Liver (tissue), 9 donors: Measurements from ENCODE around the gene CD46. TPM values are rescaled to one million over a fixed set of nuclear protein-coding genes. Genes with fewer than 3 reads are reported as not detected.
A peak's percentile ranks its signal among the peaks of the same experiment; 100 is the strongest.

Experiments
- DNase-seq: peaks from one replicate; pipeline ENCODE4 v3.0.0-alpha.2; 2017; ENCODE audit warnings: low spot score
- H3K27ac ChIP-seq, 2 donors: one replicate each; pipeline ENCODE4 v1.7.0; 2013; ENCODE audit warnings: inconsistent platforms in 2 of 2, low read length in 2 of 2, control low read depth in 1 of 2, low read depth in 1 of 2, mild to moderate bottlenecking in 1 of 2
- H3K27me3 ChIP-seq, 4 donors: one replicate each; pipeline versions ENCODE4 v1.6.1 to v1.7.0; 2013; ENCODE audit warnings: low read length in 3 of 4, inconsistent platforms in 1 of 4, mild to moderate bottlenecking in 1 of 4, moderate library complexity in 1 of 4; ENCODE audit not compliant: control insufficient read depth in 4 of 4, insufficient read depth in 4 of 4
- H3K36me3 ChIP-seq, 4 donors: one replicate each; pipeline versions ENCODE4 v1.6.1 to v1.7.0; 2013; ENCODE audit warnings: low read length in 3 of 4, mild to moderate bottlenecking in 3 of 4, low read depth in 1 of 4, moderate library complexity in 1 of 4; ENCODE audit not compliant: control insufficient read depth in 4 of 4, insufficient read depth in 3 of 4
- H3K4me1 ChIP-seq, 4 donors: one replicate each; pipeline versions ENCODE4 v1.6.1 to v1.7.0; 2013; ENCODE audit warnings: low read length in 3 of 4, mild to moderate bottlenecking in 3 of 4, moderate library complexity in 1 of 4; ENCODE audit not compliant: control insufficient read depth in 4 of 4, insufficient read depth in 4 of 4
- H3K4me3 ChIP-seq, 3 donors: one replicate each; pipeline versions ENCODE4 v1.6.1 to v1.7.0; 2013; ENCODE audit warnings: low read length in 3 of 3, control low read depth in 1 of 3, low read depth in 1 of 3, mild to moderate bottlenecking in 1 of 3
- H3K9ac ChIP-seq, 2 donors: one replicate each; pipeline ENCODE4 v1.7.0; 2013; ENCODE audit warnings: low read length in 2 of 2, mild to moderate bottlenecking in 2 of 2, moderate library complexity in 2 of 2, control low read depth in 1 of 2, low read depth in 1 of 2
- H3K9me3 ChIP-seq, 4 donors: one replicate each; pipeline versions ENCODE4 v1.6.1 to v1.7.0; 2013; ENCODE audit warnings: low read length in 3 of 4; ENCODE audit not compliant: control insufficient read depth in 4 of 4
- ATF3 ChIP-seq: IDR thresholded peaks from 2 replicates; pipeline ENCODE4 v1.6.1; 2016; ENCODE audit warnings: antibody characterized with exemption
- CTCF ChIP-seq: fragments of 150-350 bp; IDR thresholded peaks from 2 replicates; pipeline ENCODE4 v1.5.1; 2017; ENCODE audit warnings: improper control_type of control experiment, low read depth, low read length; ENCODE audit not compliant: missing input control
- EGR1 ChIP-seq, 2 donors: IDR thresholded peaks; 2 replicates each; pipeline ENCODE4 v1.6.1; 2016 to 2018; ENCODE audit warnings: antibody characterized with exemption in 2 of 2, low read depth in 2 of 2
- FOXA1 ChIP-seq: IDR thresholded peaks from 2 replicates; pipeline ENCODE4 v1.6.1; 2016; ENCODE audit warnings: antibody characterized with exemption
- FOXA2 ChIP-seq: IDR thresholded peaks from 2 replicates; pipeline ENCODE4 v1.6.1; 2016; ENCODE audit warnings: antibody characterized with exemption
- GABPA ChIP-seq, 2 donors: IDR thresholded peaks in 1 of 2; conservative IDR thresholded peaks in 1 of 2; 2 replicates each; pipeline ENCODE4 v1.6.1; 2016; ENCODE audit warnings: antibody characterized with exemption in 2 of 2, mild to moderate bottlenecking in 1 of 2, moderate library complexity in 1 of 2
- HNF4A ChIP-seq, 2 donors: conservative IDR thresholded peaks; 2 replicates each; pipeline ENCODE4 v1.6.1; 2016; ENCODE audit warnings: antibody characterized with exemption in 2 of 2, mild to moderate bottlenecking in 2 of 2
- HNF4G ChIP-seq: IDR thresholded peaks from 2 replicates; pipeline ENCODE4 v1.6.1; 2016; ENCODE audit warnings: antibody characterized with exemption
- JUND ChIP-seq, 2 donors: IDR thresholded peaks; 2 replicates each; pipeline ENCODE4 v1.6.1; 2016; ENCODE audit warnings: antibody characterized with exemption in 2 of 2
- MAX ChIP-seq: IDR thresholded peaks from 2 replicates; pipeline ENCODE4 v1.6.1; 2016; ENCODE audit warnings: antibody characterized with exemption
- NR2F2 ChIP-seq: IDR thresholded peaks from 2 replicates; pipeline ENCODE4 v1.6.1; 2016; ENCODE audit warnings: antibody characterized with exemption
- RAD21 ChIP-seq, 2 donors: IDR thresholded peaks; 2 replicates each; pipeline ENCODE4 v1.6.1; 2016; ENCODE audit warnings: antibody characterized with exemption in 2 of 2, mild to moderate bottlenecking in 2 of 2
- REST ChIP-seq: IDR thresholded peaks from 2 replicates; pipeline ENCODE4 v1.6.1; 2016; ENCODE audit warnings: antibody characterized with exemption, mild to moderate bottlenecking
- RXRA ChIP-seq, 2 donors: IDR thresholded peaks; 2 replicates each; pipeline ENCODE4 v1.6.1; 2017 to 2018; ENCODE audit warnings: antibody characterized with exemption in 2 of 2, mild to moderate bottlenecking in 1 of 2
- SP1 ChIP-seq: IDR thresholded peaks from 2 replicates; pipeline ENCODE4 v1.6.1; 2018; ENCODE audit warnings: antibody characterized with exemption, mild to moderate bottlenecking
- TAF1 ChIP-seq: conservative IDR thresholded peaks from 2 replicates; pipeline ENCODE4 v1.6.1; 2016; ENCODE audit warnings: antibody characterized with exemption, mild to moderate bottlenecking
- YY1 ChIP-seq: IDR thresholded peaks from 2 replicates; pipeline ENCODE4 v1.6.1; 2016; ENCODE audit warnings: antibody characterized with exemption, mild to moderate bottlenecking
- ZBTB33 ChIP-seq: IDR thresholded peaks from 2 replicates; pipeline ENCODE4 v1.6.1; 2016; ENCODE audit warnings: antibody characterized with exemption
- WGBS: extraction: QIAGEN DNeasy Blood & Tissue Kit; methylation state at CpG from one replicate; pipeline ENCODE4 v1.1.7; 2013; 5-methylcytosine and 5-hydroxymethylcytosine counted together
- polyA plus RNA-seq, 2 donors: library from polyadenylated mRNA; stranded (reverse) in 1 of 2; unstranded in 1 of 2; fragments of 200-250 nt in 1 of 2; fragments of >200 nt in 1 of 2; fragmentation: Nextera tagmentation in 1 of 2; extraction: Ambion mirVana in 1 of 2; gene quantifications; one replicate each; pipeline versions ENCODE4 v1.2.1 to v1.2.3, GENCODE V29; 2013 to 2015
- total RNA-seq, 2 donors: library from RNA; depleted of rRNA; stranded (reverse); fragments of >200 nt; gene quantifications; one replicate each; pipeline ENCODE4 v1.2.3, GENCODE V29; 2014
- donor health status: healthy.
- donor health status: healthy.
- donor health status: healthy.
- donor health status: healthy.
- donor health status: healthy.

CD46 gene
- total and polyA plus RNA-seq, 4 donors: 71.3 to 177 (median 121) TPM

- no peak for TF ChIP-seq NR2F2
- no peak for TF ChIP-seq CTCF
- TF ChIP-seq TAF1: no peak
- Histone ChIP-seq H3K9ac (peak overlapping the region; percentile 99 to 100), H3K9me3 (no peaks in the 10 kb centered on the region), H3K4me1 (peaks cover 27 to 69% (median 52%) of the 10 kb centered on the region in 4 donors), H3K27me3 (no peaks in the 10 kb centered on the region), H3K4me3 (peak overlapping the region; percentile 66 to 99 (median 74)), H3K27ac (peak overlapping the region; percentile 95 to 99), H3K36me3 (peaks cover 4 to 20% (median 8%) of the 10 kb centered on the region in 4 donors)
- WGBS: 15% methylated on average over 19 of the region's 19 CpGs
- no peak for DNase-seq
Measured at GRCh38 chr1:207823531-207823879, 71.7 kb downstream of the CD46 start.

- WGBS: 2% methylated on average over 9 of the region's 9 CpGs
- peak overlapping the region; percentile 23 to 68 for H3K9ac ChIP-seq
Measured at GRCh38 chr1:207823880-207824566, 72.2 kb downstream of the CD46 start.

More at GRCh38 chr1:207823880-207824566, 72.2 kb downstream of the CD46 start:
- peak overlapping the region; percentile 95 to 99 for H3K27ac ChIP-seq
- TF ChIP-seq FOXA1 (peak; percentile 53), JUND (IDR thresholded peaks at IDR 0.05) (peak; percentile 72 to 88), ZBTB33 (peak; percentile 67), NR2F2 (peak; percentile 70), YY1 (peak; percentile 85), REST (peak; percentile 93), HNF4G (no peak), EGR1 (IDR thresholded peaks at IDR 0.05; ENCODE audit: low read depth in 2 of 2) (peak in 1 of 2 donors; percentile 47), RXRA (IDR thresholded peaks at IDR 0.05) (peak; percentile 74 to 77), CTCF (peak; percentile 72), HNF4A (conservative IDR thresholded peaks at IDR 0.05) (peak; percentile 57 to 65), FOXA2 (peak; percentile 50), ATF3 (peak; percentile 61), GABPA (IDR thresholded peaks at IDR 0.05 in 1 of 2, conservative IDR thresholded peaks at IDR 0.05 in 1 of 2) (no peak), MAX (peak; percentile 72), SP1 (peak; percentile 84), RAD21 (IDR thresholded peaks at IDR 0.05) (peak; percentile 59 to 68), TAF1 (peak; percentile 89)
- peak overlapping the region; percentile 66 to 99 (median 74) for H3K4me3 ChIP-seq
- no peaks in the 10 kb centered on the region for H3K27me3 ChIP-seq
- H3K36me3 ChIP-seq: peaks cover under 1 to 15% (median 6%) of the 10 kb centered on the region in 4 donors
- peak; percentile 58 for DNase-seq
- H3K9me3 ChIP-seq: no peaks in the 10 kb centered on the region
- peaks cover 27 to 70% (median 50%) of the 10 kb centered on the region in 4 donors for H3K4me1 ChIP-seq
